Measurements from ENCODE around the gene SLCO1B3. TPM values are rescaled to one million over a fixed set of nuclear protein-coding genes. Genes with fewer than 3 reads are reported as not detected.

Gene SLCO1B3
- total and polyA plus RNA-seq, 7 donors = 0.32 TPM; not detected in 6

DNA sequence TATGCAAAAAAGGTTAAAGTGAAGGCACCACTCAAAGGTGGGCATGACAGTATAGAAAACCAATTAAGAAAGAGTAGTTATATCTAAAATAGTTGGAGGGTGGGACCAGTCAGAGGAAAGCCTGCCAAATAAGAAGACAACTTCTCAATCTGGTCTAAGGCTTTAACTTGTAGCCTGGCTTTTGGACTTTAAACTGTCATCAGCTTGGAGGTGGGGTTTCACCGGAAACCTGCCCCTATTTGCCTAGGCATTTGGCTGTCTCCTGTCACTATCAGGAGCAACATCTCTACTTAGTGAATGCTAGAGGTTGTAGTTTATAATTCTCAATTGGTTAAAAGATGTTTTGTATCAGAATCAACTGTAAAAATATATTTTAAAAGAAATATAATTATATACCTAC, 107.3 kb downstream of the SLCO1B3 start:
- no peak for DNase-seq
- no peaks in the 10 kb centered on the region for H3K36me3 ChIP-seq
- peaks cover 0 to 4% (median 0%) of the 10 kb centered on the region in 4 donors for H3K4me1 ChIP-seq
- H3K27ac ChIP-seq = no peak overlapping the region
- H3K27me3 ChIP-seq = no peaks in the 10 kb centered on the region
- no peak overlapping the region for H3K4me3 ChIP-seq
- no peaks in the 10 kb centered on the region for H3K9me3 ChIP-seq
- intact Hi-C loops (cut with DNase I) = no loop called here
- WGBS, 2 donors = 33 to 86% methylated on average over 1 of the region's 1 CpG
- TF ChIP-seq, protein P1, sequence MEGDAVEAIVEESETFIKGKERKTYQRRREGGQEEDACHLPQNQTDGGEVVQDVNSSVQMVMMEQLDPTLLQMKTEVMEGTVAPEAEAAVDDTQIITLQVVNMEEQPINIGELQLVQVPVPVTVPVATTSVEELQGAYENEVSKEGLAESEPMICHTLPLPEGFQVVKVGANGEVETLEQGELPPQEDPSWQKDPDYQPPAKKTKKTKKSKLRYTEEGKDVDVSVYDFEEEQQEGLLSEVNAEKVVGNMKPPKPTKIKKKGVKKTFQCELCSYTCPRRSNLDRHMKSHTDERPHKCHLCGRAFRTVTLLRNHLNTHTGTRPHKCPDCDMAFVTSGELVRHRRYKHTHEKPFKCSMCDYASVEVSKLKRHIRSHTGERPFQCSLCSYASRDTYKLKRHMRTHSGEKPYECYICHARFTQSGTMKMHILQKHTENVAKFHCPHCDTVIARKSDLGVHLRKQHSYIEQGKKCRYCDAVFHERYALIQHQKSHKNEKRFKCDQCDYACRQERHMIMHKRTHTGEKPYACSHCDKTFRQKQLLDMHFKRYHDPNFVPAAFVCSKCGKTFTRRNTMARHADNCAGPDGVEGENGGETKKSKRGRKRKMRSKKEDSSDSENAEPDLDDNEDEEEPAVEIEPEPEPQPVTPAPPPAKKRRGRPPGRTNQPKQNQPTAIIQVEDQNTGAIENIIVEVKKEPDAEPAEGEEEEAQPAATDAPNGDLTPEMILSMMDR (IDR thresholded peaks at IDR 0.05) = no peak
- no peak for TF ChIP-seq POLR2A (IDR thresholded peaks at IDR 0.05)
- no peak for TF ChIP-seq EP300 (IDR thresholded peaks at IDR 0.05)
- no peak for TF ChIP-seq POLR2AphosphoS5 (IDR thresholded peaks at IDR 0.05)

DNA sequence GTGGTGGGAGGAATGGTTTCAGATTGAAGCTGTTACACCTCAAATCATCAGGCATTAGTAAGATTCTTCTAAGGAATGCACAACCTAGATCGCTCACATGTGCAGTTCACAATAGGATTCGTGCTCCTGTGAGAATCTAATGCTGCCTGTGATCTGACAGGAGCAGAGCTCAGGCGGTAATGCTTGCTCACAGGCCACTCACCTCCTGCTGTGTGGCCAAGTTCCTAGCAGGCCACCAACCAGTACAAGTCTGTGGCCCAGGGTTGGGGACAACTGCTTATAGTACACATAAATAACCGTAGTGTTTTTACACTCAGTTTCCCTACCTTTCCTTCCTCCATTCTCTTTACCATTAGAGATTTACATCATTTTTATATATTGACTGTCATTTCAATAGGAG, 121.4 kb downstream of the SLCO1B3 start:
- no peaks in the 10 kb centered on the region for H3K27me3 ChIP-seq
- no peak overlapping the region for H3K27ac ChIP-seq
- no peak for TF ChIP-seq EP300 (IDR thresholded peaks at IDR 0.05)
- TF ChIP-seq POLR2A (IDR thresholded peaks at IDR 0.05) = no peak
- TF ChIP-seq, protein P1 (IDR thresholded peaks at IDR 0.05) = no peak
- no peak for TF ChIP-seq POLR2AphosphoS5 (IDR thresholded peaks at IDR 0.05)
- intact Hi-C loops (cut with DNase I) = no loop called here
- H3K36me3 ChIP-seq = no peaks in the 10 kb centered on the region
- H3K4me3 ChIP-seq = no peak overlapping the region
- no peaks in the 10 kb centered on the region for H3K4me1 ChIP-seq
- peaks cover 0 to 4% (median 0%) of the 10 kb centered on the region in 4 donors for H3K9me3 ChIP-seq
- no peak for DNase-seq
- 73 to 86% methylated on average over 4 of the region's 4 CpGs for WGBS, 2 donors

DNA sequence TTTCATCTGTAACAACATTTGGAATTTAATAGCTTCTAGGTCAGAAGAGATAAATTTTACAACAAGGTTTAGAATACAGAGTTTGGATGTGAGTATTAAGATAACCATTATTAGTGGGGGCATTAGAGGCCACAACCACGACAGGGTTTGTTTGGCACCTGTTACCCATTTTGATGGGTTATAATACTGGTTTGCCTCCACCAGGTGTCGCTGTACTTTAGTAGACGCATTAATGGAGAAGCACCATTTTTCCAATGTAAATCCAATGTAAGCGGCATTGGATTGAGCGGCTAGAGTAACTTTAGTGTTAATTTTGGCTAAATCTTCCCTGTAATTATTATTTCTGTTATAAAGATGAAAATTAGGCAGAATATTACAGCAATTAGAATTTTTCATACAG, 136.2 kb downstream of the SLCO1B3 start:
- Histone ChIP-seq H3K4me3 (no peak overlapping the region), H3K27ac (no peak overlapping the region), H3K27me3 (no peaks in the 10 kb centered on the region), H3K4me1 (no peaks in the 10 kb centered on the region), H3K36me3 (no peaks in the 10 kb centered on the region), H3K9me3 (no peaks in the 10 kb centered on the region)
- intact Hi-C loops (cut with DNase I) = no loop called here
- TF ChIP-seq EP300 (IDR thresholded peaks at IDR 0.05) (no peak), POLR2A (IDR thresholded peaks at IDR 0.05) (no peak), POLR2AphosphoS5 (IDR thresholded peaks at IDR 0.05) (no peak)
- TF ChIP-seq, protein P1 (IDR thresholded peaks at IDR 0.05) = peak in 1 of 4 experiments; percentile 21
- no peak for DNase-seq
- WGBS, 2 donors = 35 to 53% methylated on average over 5 of the region's 5 CpGs

DNA sequence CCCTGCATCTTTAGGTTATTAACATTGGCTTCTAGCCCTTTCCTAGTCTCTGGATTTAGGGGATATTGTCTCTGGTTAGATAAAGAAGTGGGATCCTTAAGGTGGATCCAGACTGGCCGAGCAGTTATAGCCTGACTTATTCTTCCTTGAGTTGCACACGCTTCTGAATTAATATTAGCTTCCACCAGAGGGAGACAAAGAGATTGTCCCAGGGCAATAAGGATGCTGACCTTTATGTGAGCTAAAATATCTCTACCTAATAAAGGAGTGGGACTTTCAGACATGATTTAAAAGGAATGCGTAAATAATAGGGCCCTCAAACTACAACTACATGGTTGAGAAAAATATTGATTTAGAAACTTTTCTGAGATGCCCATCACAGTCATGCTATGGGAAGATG, 139.7 kb downstream of the SLCO1B3 start:
- TF ChIP-seq, protein P1 (IDR thresholded peaks at IDR 0.05) = peak in 1 of 4 experiments; percentile 15
- TF ChIP-seq POLR2AphosphoS5 (IDR thresholded peaks at IDR 0.05) = no peak
- no peak overlapping the region for H3K27ac ChIP-seq
- WGBS, 2 donors = 24 to 60% methylated on average over 3 of the region's 3 CpGs
- H3K4me3 ChIP-seq = no peak overlapping the region
- intact Hi-C loops (cut with DNase I) = no loop called here
- no peaks in the 10 kb centered on the region for H3K27me3 ChIP-seq
- H3K4me1 ChIP-seq = no peaks in the 10 kb centered on the region
- no peak for DNase-seq
- no peaks in the 10 kb centered on the region for H3K36me3 ChIP-seq
- no peaks in the 10 kb centered on the region for H3K9me3 ChIP-seq

DNA sequence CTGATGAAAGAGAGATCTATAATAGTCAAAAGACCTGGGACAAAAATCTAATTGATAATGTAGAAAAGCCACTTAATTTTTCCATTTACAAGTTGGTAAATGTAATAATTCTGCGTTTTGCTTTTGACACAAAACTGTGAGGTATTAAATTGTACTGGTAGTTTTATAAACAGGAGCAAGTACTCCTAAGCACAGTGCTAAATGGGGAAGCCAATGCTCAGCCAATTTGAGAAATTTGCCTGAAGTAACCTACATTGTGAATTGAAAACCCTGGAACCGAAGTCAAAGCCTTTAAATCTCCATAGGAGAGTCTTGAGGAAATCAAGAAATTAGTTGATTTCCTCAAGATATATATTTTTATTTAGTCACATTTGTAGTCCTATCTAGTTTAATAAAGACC, 152.8 kb downstream of the SLCO1B3 start:
- Histone ChIP-seq H3K36me3 (no peaks in the 10 kb centered on the region), H3K9me3 (peaks cover 0 to 3% (median 0%) of the 10 kb centered on the region in 4 donors), H3K4me1 (no peaks in the 10 kb centered on the region), H3K27ac (no peak overlapping the region), H3K27me3 (no peaks in the 10 kb centered on the region), H3K4me3 (no peak overlapping the region)
- 25 to 71% methylated on average over 2 of the region's 2 CpGs for WGBS, 2 donors
- DNase-seq = no peak
- TF ChIP-seq POLR2A (IDR thresholded peaks at IDR 0.05) = no peak
- no peak for TF ChIP-seq EP300 (IDR thresholded peaks at IDR 0.05)
- no peak for TF ChIP-seq POLR2AphosphoS5 (IDR thresholded peaks at IDR 0.05)
- TF ChIP-seq, protein P1 (IDR thresholded peaks at IDR 0.05) = no peak
- intact Hi-C loops (cut with DNase I) = no loop called here

Data from sigmoid colon (tissue), 7 donors.